ENCODE results near the gene BRSK1. TPM values are rescaled to one million over a fixed set of nuclear protein-coding genes. Genes with fewer than 3 reads are reported as not detected.

BRSK1 gene
- total and polyA plus RNA-seq, 9 donors = 1.9 to 11.3 (median 4.8) TPM

- TF ChIP-seq CTCF (IDR thresholded peaks at IDR 0.05) = no peak
- TF ChIP-seq POLR2A (IDR thresholded peaks at IDR 0.05) = no peak
- TF ChIP-seq EP300 (IDR thresholded peaks at IDR 0.05) = no peak
- DNase-seq = no peak
- no peaks in the 10 kb centered on the region for H3K9me3 ChIP-seq
- H3K4me1 ChIP-seq (ENCODE audit: insufficient read depth) = peaks cover 4% of the 10 kb centered on the region
- 90 to 93% (median 90%) methylated on average over 5 of the region's 5 CpGs for WGBS, 3 donors
- no peaks in the 10 kb centered on the region for H3K27me3 ChIP-seq
- no peak overlapping the region for H3K4me3 ChIP-seq
- intact Hi-C loops (cut with DNase I) = loop anchor here in 2 of 4 donors (10.0 kb wide), 2 partner anchors 75 to 195 kb away; partner anchors contain the start of genes RPL28 (in 1 of the 2) and TMEM238 (in 1 of the 2)
- H3K27ac ChIP-seq = no peak overlapping the region
- H3K36me3 ChIP-seq = no peaks in the 10 kb centered on the region
Measured at GRCh38 chr19:55309448-55309847, 25.7 kb downstream of the BRSK1 start.

- H3K36me3 ChIP-seq = no peaks in the 10 kb centered on the region
- peaks cover 4% of the 10 kb centered on the region for H3K4me1 ChIP-seq (ENCODE audit: insufficient read depth)
- no peaks in the 10 kb centered on the region for H3K9me3 ChIP-seq
- no peak overlapping the region for H3K27ac ChIP-seq
- H3K4me3 ChIP-seq = no peak overlapping the region
- intact Hi-C loops (cut with DNase I) = no loop called here
- TF ChIP-seq EP300 (IDR thresholded peaks at IDR 0.05) (no peak), CTCF (IDR thresholded peaks at IDR 0.05) (no peak), POLR2A (IDR thresholded peaks at IDR 0.05) (no peak)
- WGBS, 3 donors = 76 to 90% (median 79%) methylated on average over 7 of the region's 7 CpGs
- H3K27me3 ChIP-seq = no peaks in the 10 kb centered on the region
- DNase-seq = no peak
Measured at GRCh38 chr19:55310498-55310897, 26.7 kb downstream of the BRSK1 start.

GRCh38 chr19:55311397-55311796, 27.6 kb downstream of the BRSK1 start:
- intact Hi-C loops (cut with DNase I) = no loop called here
- Histone ChIP-seq H3K4me3 (no peak overlapping the region), H3K27me3 (no peaks in the 10 kb centered on the region), H3K27ac (no peak overlapping the region), H3K36me3 (no peaks in the 10 kb centered on the region), H3K4me1 (ENCODE audit: insufficient read depth) (peaks cover 4% of the 10 kb centered on the region), H3K9me3 (no peaks in the 10 kb centered on the region)
- DNase-seq = no peak
- TF ChIP-seq POLR2A (IDR thresholded peaks at IDR 0.05) = no peak
- no peak for TF ChIP-seq CTCF (IDR thresholded peaks at IDR 0.05)
- no peak for TF ChIP-seq EP300 (IDR thresholded peaks at IDR 0.05)
- WGBS, 3 donors = 68 to 78% (median 72%) methylated on average over 9 of the region's 9 CpGs

- Histone ChIP-seq H3K9me3 (no peaks in the 10 kb centered on the region), H3K4me1 (ENCODE audit: insufficient read depth) (peaks cover 4% of the 10 kb centered on the region), H3K27ac (no peak overlapping the region), H3K36me3 (no peaks in the 10 kb centered on the region), H3K27me3 (no peaks in the 10 kb centered on the region), H3K4me3 (no peak overlapping the region)
- no peak for TF ChIP-seq CTCF (IDR thresholded peaks at IDR 0.05)
- TF ChIP-seq POLR2A (IDR thresholded peaks at IDR 0.05) = no peak
- no peak for TF ChIP-seq EP300 (IDR thresholded peaks at IDR 0.05)
- no peak for DNase-seq
- intact Hi-C loops (cut with DNase I) = no loop called here
- 38 to 63% (median 49%) methylated on average over 8 to 18 of the region's 18 CpGs for WGBS, 3 donors
Measured at GRCh38 chr19:55311797-55312196, 28.0 kb downstream of the BRSK1 start.
